T-helper 17 cell (primary cell): ENCODE results near the gene ZNF699. TPM values are rescaled to one million over a fixed set of nuclear protein-coding genes. Genes with fewer than 3 reads are reported as not detected.
"Not testable (repeated sequence)": the region's sequence is repeated elsewhere in the genome, so short reads cannot be mapped to it uniquely, and the experiment has no call there.

Source experiments
- ATAC-seq: fragments of 150-1000 bp; cut with Tn5 transposase; 2 replicates; pipeline ENCODE4 v1.10.0; 2021; ENCODE audit warnings: mild to moderate bottlenecking, moderate library complexity
- DNase-seq, 3 donors: peaks; one replicate each; pipeline versions ENCODE4 v3.0.0 to v3.0.0-alpha.2; 2020 to 2021
- H3K9me3 ChIP-seq: one replicate; pipeline ENCODE4 v1.7.0; 2013; ENCODE audit warnings: low read length, mild to moderate bottlenecking; ENCODE audit not compliant: control insufficient read depth, poor library complexity, severe bottlenecking
- H3K27ac Mint-ChIP-seq: one replicate; pipeline ENCODE4 v1.8.0; 2022; ENCODE audit warnings: mild to moderate bottlenecking, moderate library complexity, mixed read lengths
- H3K27me3 Mint-ChIP-seq: one replicate; pipeline ENCODE4 v1.8.0; 2022; ENCODE audit warnings: mixed read lengths
- H3K36me3 Mint-ChIP-seq: one replicate; pipeline ENCODE4 v1.8.0; 2022; ENCODE audit warnings: low read depth, mixed read lengths
- H3K4me1 Mint-ChIP-seq: one replicate; pipeline ENCODE4 v1.8.0; 2022; ENCODE audit warnings: mild to moderate bottlenecking, mixed read lengths
- H3K4me3 Mint-ChIP-seq: one replicate; pipeline ENCODE4 v1.8.0; 2022; ENCODE audit warnings: mild to moderate bottlenecking, moderate library complexity, mixed read lengths
- total RNA-seq, 4 donors: library from RNA in 2 of 4; stranded (reverse) in 2 of 4; gene quantifications; one replicate each; pipeline ENCODE4 v1.2.3 and lab custom pipeline; 2022 to 2026

The ZNF699 gene
- total RNA-seq, 2 donors from 2014 or later, result 11.3 to 12.0 TPM

- not testable (repeated sequence) for H3K9me3 ChIP-seq, H3K27me3 Mint-ChIP-seq, H3K4me3 Mint-ChIP-seq, ATAC-seq, H3K4me1 Mint-ChIP-seq, H3K36me3 Mint-ChIP-seq, DNase-seq, H3K27ac Mint-ChIP-seq
Observed at GRCh38 chr19:9321756-9322155, 12.1 kb upstream of the ZNF699 start.

- peaks cover 8% of the 10 kb centered on the region for H3K9me3 ChIP-seq
- H3K36me3 Mint-ChIP-seq, result peaks cover 3% of the 10 kb centered on the region
- H3K4me3 Mint-ChIP-seq, result no peak overlapping the region
- ATAC-seq (no peak), DNase-seq (no peak)
- no peaks in the 10 kb centered on the region for H3K27me3 Mint-ChIP-seq
- H3K4me1 Mint-ChIP-seq, result no peaks in the 10 kb centered on the region
- H3K27ac Mint-ChIP-seq, result no peak overlapping the region
Observed at GRCh38 chr19:9321338-9321737, 11.7 kb upstream of the ZNF699 start.

GRCh38 chr19:9313756-9314155, 4.1 kb upstream of the ZNF699 start:
- Mint-ChIP-seq H3K27me3 (no peaks in the 10 kb centered on the region), H3K27ac (no peak overlapping the region), H3K36me3 (peaks cover 3% of the 10 kb centered on the region), H3K4me3 (no peak overlapping the region), H3K4me1 (peaks cover 5% of the 10 kb centered on the region)
- no peak for DNase-seq
- ATAC-seq, result no peak
- no peaks in the 10 kb centered on the region for H3K9me3 ChIP-seq

- H3K9me3 ChIP-seq, result no peaks in the 10 kb centered on the region
- Mint-ChIP-seq H3K36me3 (peaks cover 3% of the 10 kb centered on the region), H3K27me3 (no peaks in the 10 kb centered on the region), H3K27ac (peak overlapping the region; percentile 91), H3K4me1 (peaks cover 11% of the 10 kb centered on the region), H3K4me3 (peak overlapping the region; percentile 91)
- ATAC-seq, result peak; percentile 69
- DNase-seq, result peak in 1 of 3 donors; percentile 68
Observed at GRCh38 chr19:9309974-9310446, 372 bp upstream of the ZNF699 start.

- no peak for DNase-seq
- Mint-ChIP-seq H3K27ac (peak overlapping the region; percentile 91), H3K4me3 (peak overlapping the region; percentile 91), H3K27me3 (no peaks in the 10 kb centered on the region), H3K4me1 (peaks cover 11% of the 10 kb centered on the region), H3K36me3 (peaks cover 6% of the 10 kb centered on the region)
- ATAC-seq, result no peak
- H3K9me3 ChIP-seq, result no peaks in the 10 kb centered on the region
Observed at GRCh38 chr19:9308091-9308770, 1.4 kb downstream of the ZNF699 start.

GRCh38 chr19:9306443-9306842, 3.2 kb downstream of the ZNF699 start:
- Mint-ChIP-seq H3K27ac (no peak overlapping the region), H3K27me3 (no peaks in the 10 kb centered on the region), H3K4me3 (no peak overlapping the region), H3K36me3 (peaks cover 10% of the 10 kb centered on the region), H3K4me1 (peaks cover 11% of the 10 kb centered on the region)
- no peak for ATAC-seq
- no peak for DNase-seq
- no peaks in the 10 kb centered on the region for H3K9me3 ChIP-seq

GRCh38 chr19:9296336-9296735, 13.3 kb downstream of the ZNF699 start:
- H3K27me3 Mint-ChIP-seq, result no peaks in the 10 kb centered on the region
- peaks cover 67% of the 10 kb centered on the region for H3K9me3 ChIP-seq
- DNase-seq (no peak), ATAC-seq (no peak)
- H3K36me3 Mint-ChIP-seq, result peaks cover 12% of the 10 kb centered on the region
- H3K27ac Mint-ChIP-seq, result no peak overlapping the region
- no peaks in the 10 kb centered on the region for H3K4me1 Mint-ChIP-seq
- H3K4me3 Mint-ChIP-seq, result no peak overlapping the region

- Mint-ChIP-seq H3K4me1 (no peaks in the 10 kb centered on the region), H3K27me3 (no peaks in the 10 kb centered on the region), H3K27ac (no peak overlapping the region), H3K4me3 (no peak overlapping the region), H3K36me3 (peaks cover 5% of the 10 kb centered on the region)
- ATAC-seq, result no peak
- H3K9me3 ChIP-seq, result peaks cover 60% of the 10 kb centered on the region
- no peak for DNase-seq
Observed at GRCh38 chr19:9295411-9295849, 14.2 kb downstream of the ZNF699 start.

GRCh38 chr19:9289231-9289884, 20.3 kb downstream of the ZNF699 start:
- Mint-ChIP-seq H3K4me3 (no peak overlapping the region), H3K27me3 (no peaks in the 10 kb centered on the region), H3K36me3 (no peaks in the 10 kb centered on the region), H3K27ac (no peak overlapping the region), H3K4me1 (no peaks in the 10 kb centered on the region)
- DNase-seq (no peak), ATAC-seq (no peak)
- peaks cover 26% of the 10 kb centered on the region for H3K9me3 ChIP-seq

GRCh38 chr19:9283485-9283884, 26.2 kb downstream of the ZNF699 start:
- H3K27ac Mint-ChIP-seq, H3K9me3 ChIP-seq, DNase-seq, H3K27me3 Mint-ChIP-seq, H3K4me1 Mint-ChIP-seq, ATAC-seq, H3K36me3 Mint-ChIP-seq: not testable (repeated sequence)
- peak overlapping the region; percentile 19 for H3K4me3 Mint-ChIP-seq

GRCh38 chr19:9251236-9251635, 58.4 kb downstream of the ZNF699 start:
- Mint-ChIP-seq H3K27me3 (no peaks in the 10 kb centered on the region), H3K4me1 (no peaks in the 10 kb centered on the region), H3K27ac (no peak overlapping the region), H3K4me3 (no peak overlapping the region), H3K36me3 (peaks cover 3% of the 10 kb centered on the region)
- no peaks in the 10 kb centered on the region for H3K9me3 ChIP-seq
- DNase-seq (no peak), ATAC-seq (no peak)

GRCh38 chr19:9250630-9251029, 59.0 kb downstream of the ZNF699 start, which contains the start of gene OR7E24:
TSS of gene OR7E24 (plus strand) at chr19:9250930. CDS start at chr19:9251044, 114 bp downstream.
- H3K9me3 ChIP-seq, result no peaks in the 10 kb centered on the region
- H3K4me3 Mint-ChIP-seq, result no peak within 1 kb of the TSS
- H3K4me1 Mint-ChIP-seq, result no peaks in the 10 kb centered on the region

More at GRCh38 chr19:9250630-9251029, 59.0 kb downstream of the ZNF699 start, which contains the start of gene OR7E24:
- ATAC-seq (no peak), DNase-seq (no peak)
- H3K27ac Mint-ChIP-seq, result no peak within 1 kb of the TSS
- H3K36me3 Mint-ChIP-seq, result peaks cover 3% of the 10 kb centered on the region
- H3K27me3 Mint-ChIP-seq, result no peaks in the 10 kb centered on the region
